ENCODE results near the gene WDR64. TPM values are rescaled to one million over a fixed set of nuclear protein-coding genes. Genes with fewer than 3 reads are reported as not detected.

The WDR64 gene
- total and polyA plus RNA-seq, 2 of the 13 experiments (the other 11 are each of a cell fraction or from before 2014, with no cell fraction given), result not detected

GRCh38 chr1:241716915-241717656 lies 65.0 kb downstream of the WDR64 start:
- CTCF ChIA-PET (ENCODE audit: low intra/inter-chr PET ratio, low total read pairs), result no interaction called here
- intact Hi-C loops (cut with micrococcal nuclease; ENCODE audit: unreplicated experiment), result no loop called here
- ATAC-seq, result no peak
- POLR2A ChIA-PET, result no interaction called here
- no peak for FAIRE-seq
- Histone ChIP-seq H3K27me3 (ENCODE audit: control insufficient read depth in 1 of 2, insufficient read depth in 2 of 2, low read length in 2 of 2) (no peaks in the 10 kb centered on the region; a peak in 1 of 5 replicates), H3K36me3 (replicated peaks in 1 of 2; ENCODE audit: control insufficient read depth in 1 of 2, insufficient read depth in 2 of 2, low read length in 2 of 2) (no peaks in the 10 kb centered on the region), H3K9me3 (ENCODE audit: low read length) (no peaks in the 10 kb centered on the region), H3K4me3 (replicated peaks in 1 of 3; ENCODE audit: insufficient read depth in 1 of 3, low read depth in 2 of 3, low read length in 3 of 3) (no peak overlapping the region), H3K4me1 (ENCODE audit: insufficient read depth, low read length) (no peaks in the 10 kb centered on the region), H3K9ac (ENCODE audit: insufficient read depth, low read depth, low read length) (no peak overlapping the region), H2AFZ (ENCODE audit: low read length) (no peak overlapping the region), H3K79me2 (ENCODE audit: insufficient read depth, low read length) (no peaks in the 10 kb centered on the region), H4K20me1 (ENCODE audit: insufficient read depth, low read length) (no peaks in the 10 kb centered on the region), H3K4me2 (ENCODE audit: low read depth, low read length) (no peak overlapping the region), H3K27ac (ENCODE audit: extremely low read length, insufficient read depth, low read length) (no peak overlapping the region)
- no peak for TF ChIP-seq ZNF607 (CRISPR knock-in tag; IDR thresholded peaks at IDR 0.05; ENCODE audit: borderline replicate concordance)
- no peak for TF ChIP-seq HOMEZ (CRISPR knock-in tag; IDR thresholded peaks at IDR 0.05; ENCODE audit: low read depth)
- no peak for TF ChIP-seq ZNF326 (CRISPR knock-in tag; IDR thresholded peaks at IDR 0.05; ENCODE audit: borderline replicate concordance)
- no peak for TF ChIP-seq ZNF557 (CRISPR knock-in tag; IDR thresholded peaks at IDR 0.05)
- no peak for TF ChIP-seq REXO4 (CRISPR knock-in tag; IDR thresholded peaks at IDR 0.05; ENCODE audit: borderline replicate concordance)
- TF ChIP-seq ZNF619 (CRISPR knock-in tag; IDR thresholded peaks at IDR 0.05), result no peak
- no TSS peak for BruUV-seq (replicated peaks)
- in situ Hi-C loops (cut with HindIII; ENCODE audit: extremely low pct_ligation_motif_present, low pct_unique_long_range_greater_than_20kb), result no loop called here
- WGBS (ENCODE audit: low lambda C conversion rate), result 7% methylated on average over 6 of the region's 6 CpGs
- no peak for DNase-seq (ENCODE audit: low spot score)

- Histone ChIP-seq H3K36me3 (replicated peaks in 1 of 2; ENCODE audit: control insufficient read depth in 1 of 2, insufficient read depth in 2 of 2, low read length in 2 of 2) (no peaks in the 10 kb centered on the region), H3K9me3 (ENCODE audit: low read length) (no peaks in the 10 kb centered on the region), H3K27ac (ENCODE audit: extremely low read length, insufficient read depth, low read length) (no peak overlapping the region), H3K4me1 (ENCODE audit: insufficient read depth, low read length) (no peaks in the 10 kb centered on the region), H3K4me2 (ENCODE audit: low read depth, low read length) (no peak overlapping the region), H4K20me1 (ENCODE audit: insufficient read depth, low read length) (no peaks in the 10 kb centered on the region), H3K79me2 (ENCODE audit: insufficient read depth, low read length) (no peaks in the 10 kb centered on the region), H3K4me3 (replicated peaks in 1 of 3; ENCODE audit: insufficient read depth in 1 of 3, low read depth in 2 of 3, low read length in 3 of 3) (no peak overlapping the region), H2AFZ (ENCODE audit: low read length) (no peak overlapping the region), H3K27me3 (ENCODE audit: control insufficient read depth in 1 of 2, insufficient read depth in 2 of 2, low read length in 2 of 2) (no peaks in the 10 kb centered on the region; a peak in 1 of 5 replicates), H3K9ac (ENCODE audit: insufficient read depth, low read depth, low read length) (no peak overlapping the region)
- no peak for FAIRE-seq
- no TSS peak for BruUV-seq (replicated peaks)
- WGBS (ENCODE audit: low lambda C conversion rate), result 23% methylated on average over 5 of the region's 5 CpGs
- ChIA-PET POLR2A (no interaction called here), CTCF (ENCODE audit: low intra/inter-chr PET ratio, low total read pairs) (no interaction called here)
- no peak for ATAC-seq
- in situ Hi-C loops (cut with HindIII; ENCODE audit: extremely low pct_ligation_motif_present, low pct_unique_long_range_greater_than_20kb), result no loop called here
- TF ChIP-seq NFIB (CRISPR knock-in tag; IDR thresholded peaks at IDR 0.05; ENCODE audit: borderline replicate concordance) (no peak), ZNF383 (CRISPR knock-in tag; IDR thresholded peaks at IDR 0.05; ENCODE audit: borderline replicate concordance) (no peak), ZNF232 (CRISPR knock-in tag; IDR thresholded peaks at IDR 0.05; ENCODE audit: borderline replicate concordance) (no peak), NCOA5 (CRISPR knock-in tag; IDR thresholded peaks at IDR 0.05) (no peak), SKIL (CRISPR knock-in tag; IDR thresholded peaks at IDR 0.05; ENCODE audit: borderline replicate concordance) (no peak)
- intact Hi-C loops (cut with micrococcal nuclease; ENCODE audit: unreplicated experiment), result no loop called here
- DNase-seq (ENCODE audit: low spot score), result no peak
These were observed 65.9 kb downstream of the WDR64 start for GRCh38 chr1:241717975-241718374.
